Measurements from ENCODE around the gene PDZD4.

PDZD4 gene

GRCh38 chrX:153771415-153772315, 58.7 kb downstream of the PDZD4 start:
- no peak for DNase-seq (ENCODE audit: low read depth in 2 of 2)

GRCh38 chrX:153770601-153771414, 59.5 kb downstream of the PDZD4 start:
- no peak for DNase-seq (ENCODE audit: low read depth in 2 of 2)

GRCh38 chrX:153769865-153770600, 60.3 kb downstream of the PDZD4 start:
- DNase-seq (ENCODE audit: low read depth in 2 of 2), result no peak

GRCh38 chrX:153769158-153769864, 61.0 kb downstream of the PDZD4 start:
- DNase-seq (ENCODE audit: low read depth in 2 of 2), result no peak

- no peak for DNase-seq (ENCODE audit: low read depth in 2 of 2)
These were observed 61.8 kb downstream of the PDZD4 start for GRCh38 chrX:153768311-153769157.

- no peak for DNase-seq (ENCODE audit: low read depth in 2 of 2)
These were observed 62.7 kb downstream of the PDZD4 start for GRCh38 chrX:153767674-153768055.

GRCh38 chrX:153766871-153767673, 63.3 kb downstream of the PDZD4 start:
- DNase-seq (ENCODE audit: low read depth in 2 of 2), result no peak

- DNase-seq (ENCODE audit: low read depth in 2 of 2), result peak in 1 of 2 experiments; percentile 20
These were observed 64.1 kb downstream of the PDZD4 start for GRCh38 chrX:153766098-153766817.

GRCh38 chrX:153765138-153766079, 64.9 kb downstream of the PDZD4 start:
- no peak for DNase-seq (ENCODE audit: low read depth in 2 of 2)

- DNase-seq (ENCODE audit: low read depth in 2 of 2), result no peak
These were observed 65.6 kb downstream of the PDZD4 start for GRCh38 chrX:153764786-153765137.

- DNase-seq (ENCODE audit: low read depth in 2 of 2), result peak; percentile 32 to 70
These were observed 66.2 kb downstream of the PDZD4 start, which contains the start of gene PLXNB3 for GRCh38 chrX:153763989-153764755. Gene PLXNB3, plus strand, starts transcription at chrX:153764249. Its CDS starts 1,287 bp downstream, at chrX:153765536.

GRCh38 chrX:153763298-153763932, 66.9 kb downstream of the PDZD4 start:
- no peak for DNase-seq (ENCODE audit: low read depth in 2 of 2)

GRCh38 chrX:153762626-153763173, 67.6 kb downstream of the PDZD4 start:
- no peak for DNase-seq (ENCODE audit: low read depth in 2 of 2)

GRCh38 chrX:153761863-153762262, 68.5 kb downstream of the PDZD4 start:
- no peak for DNase-seq (ENCODE audit: low read depth in 2 of 2)

- DNase-seq (ENCODE audit: low read depth in 2 of 2), result no peak
These were observed 75.2 kb downstream of the PDZD4 start for GRCh38 chrX:153755136-153755535.

All from stimulated activated CD4-positive, alpha-beta T cell treated with anti-CD3 and anti-CD28 coated beads, Interleukin-12 subunit alpha, Interleukin-12 subunit beta, amount 100 ng/mL, for 24 hours (primary cell).